C1 segment of cervical spinal cord (tissue), 14 donors: ENCODE results near the gene CFAP107.

Experiments
- DNase-seq, 14 donors: peaks; one replicate each; lab custom pipeline; 2025; lab: John Stamatoyannopoulos, UW

The CFAP107 gene

DNA sequence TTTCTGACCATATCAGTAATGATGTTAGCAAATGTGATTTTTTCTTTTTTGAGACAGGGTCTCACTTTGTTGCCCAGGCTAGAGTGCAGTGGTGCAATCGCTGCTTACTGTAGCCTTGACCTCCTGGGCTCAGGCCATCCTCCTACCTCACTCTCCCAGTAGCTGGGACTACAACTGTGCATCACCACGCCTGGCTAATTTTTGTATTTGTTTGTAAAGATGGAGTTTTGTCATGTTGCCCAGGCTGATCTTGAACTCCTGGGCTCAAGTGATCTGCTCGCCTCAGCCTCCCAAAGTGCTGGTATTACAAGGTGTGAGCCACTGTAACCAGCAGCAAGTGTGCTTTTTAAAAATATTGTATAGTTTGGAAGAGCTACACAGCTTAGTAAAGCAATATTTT lies 4.1 kb upstream of the CFAP107 start:
- DNase-seq, result no peak

DNA sequence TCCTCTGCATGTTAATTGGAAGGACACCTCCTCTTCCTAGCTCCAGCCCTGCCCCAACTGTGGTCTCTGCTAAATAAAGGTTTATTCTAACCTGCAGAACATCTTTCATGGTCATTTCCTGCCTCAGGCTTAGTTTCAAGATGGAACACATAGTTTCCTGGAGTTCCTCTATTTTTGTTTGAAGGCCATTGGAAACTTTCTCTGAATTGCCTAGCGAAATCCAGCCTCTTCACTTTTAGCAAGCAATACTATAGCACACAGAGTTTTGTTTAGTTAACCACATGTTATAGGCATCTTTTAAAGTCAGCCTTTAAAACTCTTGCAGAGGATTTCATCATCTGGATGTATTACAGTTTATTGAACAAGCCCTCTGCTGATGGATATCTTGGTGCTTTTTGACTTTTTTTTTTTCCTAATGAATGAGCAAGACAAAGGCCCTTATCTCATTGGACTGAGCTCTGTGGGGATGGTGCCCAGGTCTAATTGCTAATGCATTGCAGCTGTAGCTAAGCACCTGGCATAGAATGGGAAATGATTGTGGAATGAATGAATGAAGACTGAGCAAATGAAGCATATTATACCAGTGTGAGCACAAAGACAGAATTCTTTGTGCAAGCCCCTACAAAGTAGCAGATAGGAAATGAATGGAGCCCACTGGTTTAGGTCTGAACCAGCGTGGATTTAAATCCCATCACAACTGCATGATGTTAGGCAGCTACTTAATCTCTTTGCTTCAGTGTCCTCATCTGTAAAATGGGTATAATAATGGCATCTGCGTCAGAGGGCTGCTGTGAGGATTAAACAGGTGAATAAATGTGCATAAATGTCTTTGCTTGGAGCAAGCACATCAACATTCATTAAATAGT lies 641 bp upstream of the CFAP107 start:
- no peak for DNase-seq

DNA sequence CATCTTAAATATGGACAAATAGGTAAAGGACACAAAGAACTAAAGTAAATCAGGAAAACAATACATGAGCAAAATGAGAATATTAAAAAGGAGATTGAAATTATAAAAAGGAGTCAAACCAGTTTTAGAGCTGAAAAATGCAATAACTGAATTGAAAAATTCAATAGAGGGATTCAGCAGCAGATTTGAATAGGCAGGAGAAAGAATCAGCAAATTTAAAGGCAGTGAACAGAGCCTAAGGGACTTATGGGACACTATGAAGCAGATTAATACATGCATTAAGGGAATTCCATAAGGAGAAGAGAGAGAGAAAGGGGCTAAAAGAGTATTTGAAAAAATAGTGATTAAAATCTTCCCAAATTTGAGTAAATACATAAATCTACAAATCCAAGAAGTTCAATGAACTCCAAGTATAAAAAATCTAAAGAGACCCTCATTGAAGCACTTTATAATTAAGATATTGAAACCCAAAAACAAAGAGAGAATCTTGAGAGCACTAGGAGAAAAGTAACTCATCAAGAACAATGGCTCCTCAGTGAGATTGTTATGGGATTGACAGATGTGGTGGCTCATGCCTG lies 2.9 kb downstream of the CFAP107 start:
- no peak for DNase-seq

DNA sequence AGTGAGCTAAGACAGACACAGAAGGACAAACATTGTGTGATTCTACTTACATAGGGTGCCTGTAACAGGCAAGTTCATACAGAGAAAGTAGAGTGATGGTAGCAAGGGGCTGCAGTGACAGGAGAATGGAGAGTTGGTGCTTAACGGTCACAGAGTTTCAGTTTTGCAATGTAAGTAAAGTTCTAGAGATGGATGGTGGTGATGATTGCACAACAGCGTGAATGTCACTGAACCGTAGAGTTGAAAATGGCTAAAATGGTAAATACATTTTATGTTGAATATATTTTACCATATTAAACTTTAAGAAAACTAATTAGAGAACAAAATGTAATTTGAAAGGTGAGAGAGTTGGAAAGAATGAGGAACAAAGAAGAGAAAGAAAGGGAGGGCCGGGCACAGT lies 8.7 kb downstream of the CFAP107 start:
- DNase-seq, result no peak

DNA sequence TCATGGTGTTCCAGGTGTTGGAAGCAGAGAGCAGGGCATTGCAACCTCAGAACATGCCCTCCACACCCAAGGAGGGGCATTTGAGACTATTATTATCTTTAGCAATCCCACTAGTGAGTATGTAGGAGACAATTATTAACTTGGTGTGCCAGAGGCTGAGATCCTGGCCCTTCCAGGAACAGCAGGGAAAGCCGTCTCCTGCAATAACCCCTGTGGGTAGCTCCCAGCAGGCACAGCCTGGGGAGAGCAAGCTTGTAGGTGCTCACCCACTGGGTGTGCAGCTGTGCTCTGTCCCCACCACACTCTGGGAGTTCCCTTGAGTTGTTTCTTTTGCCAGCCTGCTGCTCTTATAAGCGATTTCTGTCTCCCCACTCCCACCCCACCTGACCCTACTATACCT lies 10.3 kb downstream of the CFAP107 start:
- DNase-seq, result no peak

DNA sequence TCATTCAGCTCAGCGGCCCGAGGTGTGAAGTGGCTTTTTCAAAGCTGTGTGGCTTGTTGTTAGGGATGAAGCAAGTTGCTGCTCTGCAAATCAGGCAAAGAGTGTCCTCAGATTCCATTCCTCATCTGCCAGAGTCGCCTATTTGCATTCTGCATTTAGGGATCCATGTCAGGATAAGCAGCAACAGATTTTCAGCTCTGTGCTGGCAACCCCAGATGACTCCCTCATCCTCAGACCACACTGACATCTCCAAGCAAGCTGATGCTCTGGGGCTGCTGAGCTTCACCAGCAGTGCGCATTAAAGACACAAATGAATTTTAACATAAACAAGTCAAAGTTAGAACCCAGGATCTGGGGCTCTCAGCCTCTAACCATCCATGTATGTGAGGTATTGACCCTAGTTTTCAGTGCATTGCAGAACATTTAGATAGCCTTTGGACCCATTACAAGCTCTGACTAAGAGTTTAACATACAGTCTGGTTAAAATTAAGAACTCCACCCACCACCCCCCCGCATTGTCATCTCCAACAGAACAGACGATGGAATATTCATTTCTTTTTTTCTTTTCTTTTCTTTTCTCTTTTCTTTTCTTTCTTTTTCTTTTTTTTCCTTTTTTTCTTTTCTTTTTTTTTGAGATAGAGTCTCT lies 10.9 kb downstream of the CFAP107 start:
- no peak for DNase-seq

DNA sequence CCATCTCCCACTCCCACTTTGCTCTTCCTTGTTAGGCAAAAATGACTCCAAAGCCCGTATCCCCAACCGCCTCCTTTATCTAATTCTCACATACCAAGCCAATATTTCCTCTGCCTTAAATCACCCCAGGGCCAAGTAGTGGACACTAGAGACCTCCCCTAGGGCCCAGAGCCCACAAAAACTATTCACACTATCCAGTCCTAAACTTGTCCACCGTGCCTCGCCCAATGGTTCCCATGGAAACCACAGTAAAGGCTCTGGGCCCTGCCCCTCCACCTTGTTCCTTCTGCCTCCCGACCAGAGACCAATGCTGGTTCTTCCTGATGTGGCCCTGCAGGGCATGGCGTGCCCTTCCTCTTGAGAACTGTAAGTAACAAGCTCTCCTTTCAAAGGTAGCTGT lies 11.8 kb downstream of the CFAP107 start:
- no peak for DNase-seq

DNA sequence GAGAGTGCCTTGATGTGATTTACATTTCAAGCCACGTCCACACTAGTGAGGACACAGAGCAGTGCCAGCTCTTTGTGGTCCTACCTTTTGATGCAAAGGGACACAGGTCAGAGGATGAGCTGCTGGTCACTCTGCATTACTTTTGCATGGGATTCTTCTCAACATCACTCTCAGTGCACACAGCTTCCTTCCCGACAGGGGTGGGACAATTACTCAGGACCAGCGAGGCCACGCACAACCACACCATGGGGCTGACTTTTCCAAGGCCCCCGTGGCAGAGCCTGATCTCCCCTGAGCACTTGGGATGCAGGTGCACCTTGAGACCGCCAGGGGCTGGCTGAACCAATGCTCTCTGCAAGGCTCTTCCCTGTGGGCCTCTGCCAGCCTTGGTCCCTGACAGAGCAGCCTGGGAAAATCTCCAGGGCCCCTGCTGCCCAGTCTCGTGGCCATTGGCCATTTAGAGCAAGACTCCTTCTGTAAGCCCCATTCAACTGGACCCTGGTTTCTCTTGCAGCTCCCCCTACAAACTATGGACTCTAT lies 14.3 kb downstream of the CFAP107 start:
- no peak for DNase-seq

DNA sequence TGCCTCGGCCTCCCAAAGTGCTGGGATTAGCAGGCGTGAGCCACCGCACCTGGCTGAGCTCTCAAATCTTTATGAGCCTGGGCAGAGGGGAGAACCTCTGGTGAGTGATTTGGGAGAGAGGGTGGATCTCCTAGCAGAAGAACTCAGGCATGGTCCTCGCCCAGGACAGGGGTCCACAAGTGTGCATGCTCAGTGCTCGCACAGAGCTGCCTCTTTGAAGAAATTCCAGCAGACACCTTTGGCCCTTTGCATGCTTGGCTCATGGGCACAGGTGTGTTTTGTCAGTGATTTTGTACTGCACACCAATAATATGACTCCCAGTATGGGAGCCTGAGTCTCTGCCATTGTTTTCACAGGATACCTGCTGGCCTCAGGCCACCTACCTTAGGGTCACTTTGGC lies 15.8 kb downstream of the CFAP107 start:
- no peak for DNase-seq

DNA sequence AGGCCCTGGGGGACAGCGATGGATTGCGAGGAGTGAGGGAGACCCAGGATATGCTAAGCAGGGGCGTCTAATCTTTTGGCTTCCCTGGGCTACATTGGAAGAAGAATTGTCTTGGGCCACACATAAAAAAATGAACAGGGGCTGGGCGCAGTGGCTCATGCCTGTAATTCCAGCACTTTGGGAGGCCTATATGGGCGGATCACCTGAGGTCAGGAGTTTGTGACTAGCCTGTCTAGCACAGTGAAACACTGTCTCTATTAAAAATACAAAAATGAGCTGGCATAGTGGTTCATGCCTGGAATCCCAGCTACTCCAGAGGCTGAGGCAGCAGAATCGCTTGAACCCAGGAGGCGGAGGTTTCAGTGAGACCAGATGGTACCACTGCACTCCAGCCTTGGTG lies 16.8 kb downstream of the CFAP107 start:
- no peak for DNase-seq

DNA sequence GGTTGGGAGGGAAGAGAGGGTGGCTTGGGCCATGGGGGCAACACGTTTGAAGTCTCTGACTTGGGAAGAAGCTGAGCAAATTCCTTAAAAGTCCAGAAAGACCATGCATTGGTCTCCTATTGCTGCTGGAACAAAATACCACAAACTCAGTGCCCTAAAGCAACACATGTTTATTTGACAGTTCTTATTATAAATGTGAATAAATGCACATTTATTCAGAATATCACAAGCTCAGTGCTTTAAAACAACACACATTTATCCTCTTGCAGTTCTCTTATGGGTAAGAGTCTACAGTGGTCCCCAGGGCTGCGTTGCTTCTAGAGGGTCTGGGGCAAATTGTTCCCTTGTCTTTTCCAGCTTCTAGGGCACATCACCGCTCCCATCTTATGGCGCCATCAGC lies 17.5 kb downstream of the CFAP107 start:
- DNase-seq, result no peak

DNA sequence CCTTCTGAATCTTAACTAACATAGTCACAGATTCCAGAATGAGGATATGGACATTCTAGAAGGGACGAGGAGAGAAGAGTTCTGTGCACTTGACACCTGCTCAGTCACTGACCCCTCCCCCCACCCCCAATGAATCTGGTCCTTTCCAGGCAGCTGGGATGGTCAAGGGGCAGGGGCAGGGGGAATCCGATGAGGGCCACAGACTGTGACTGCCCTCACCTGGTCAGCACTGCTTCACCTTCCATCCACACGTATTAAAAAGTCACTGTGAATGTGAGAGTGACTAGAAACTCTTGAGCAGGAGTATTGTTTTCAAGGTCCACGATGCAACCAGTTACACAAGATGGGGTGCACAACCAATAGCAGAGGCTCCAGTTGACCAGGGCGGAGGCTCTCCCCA lies 18.0 kb downstream of the CFAP107 start:
- DNase-seq, result no peak

DNA sequence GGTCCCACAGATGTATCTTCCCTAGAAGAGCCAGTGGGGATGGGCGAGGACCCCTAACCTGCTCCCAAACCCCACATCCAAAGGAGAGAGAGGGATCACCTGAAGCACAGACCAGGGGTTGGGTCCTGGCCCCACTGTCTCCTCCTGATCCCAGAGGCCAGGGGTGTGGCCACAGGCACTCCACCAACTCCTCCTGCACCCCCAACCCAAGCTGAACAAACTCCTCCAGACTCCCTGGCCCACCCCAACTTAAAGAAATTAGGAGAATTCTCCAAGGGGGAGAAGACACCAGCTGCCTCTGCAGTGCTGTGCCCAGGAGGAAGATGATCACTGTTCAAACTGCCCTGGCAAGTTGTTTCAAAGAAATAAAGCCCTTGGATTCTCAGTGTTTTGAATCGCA lies 23.0 kb downstream of the CFAP107 start:
- DNase-seq, result no peak

DNA sequence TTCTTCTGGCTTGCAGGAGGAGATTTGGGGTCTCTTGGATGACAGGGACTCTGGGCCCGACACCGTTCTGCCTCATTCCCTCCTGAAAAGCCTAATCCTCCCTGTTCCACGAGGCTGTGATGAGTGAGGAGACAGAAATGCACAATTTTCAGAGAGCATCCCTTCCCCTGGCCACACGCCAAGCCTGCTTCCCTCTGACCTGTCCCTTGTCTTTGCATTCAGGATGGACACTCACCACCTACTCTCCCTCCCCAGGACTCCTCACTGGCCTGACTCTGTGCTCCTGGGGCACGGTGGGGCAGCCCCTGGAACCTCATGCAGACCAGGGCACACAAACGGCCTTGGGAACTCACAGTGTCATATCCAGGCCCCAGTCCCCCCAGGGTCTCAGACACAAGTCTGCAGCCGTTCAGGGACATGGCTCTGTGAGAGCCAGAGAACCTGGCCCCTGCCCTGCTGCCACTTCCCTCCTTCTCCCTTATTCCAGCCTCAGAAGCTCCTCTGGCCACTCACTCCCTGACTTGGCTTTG lies 24.0 kb downstream of the CFAP107 start:
- no peak for DNase-seq

DNA sequence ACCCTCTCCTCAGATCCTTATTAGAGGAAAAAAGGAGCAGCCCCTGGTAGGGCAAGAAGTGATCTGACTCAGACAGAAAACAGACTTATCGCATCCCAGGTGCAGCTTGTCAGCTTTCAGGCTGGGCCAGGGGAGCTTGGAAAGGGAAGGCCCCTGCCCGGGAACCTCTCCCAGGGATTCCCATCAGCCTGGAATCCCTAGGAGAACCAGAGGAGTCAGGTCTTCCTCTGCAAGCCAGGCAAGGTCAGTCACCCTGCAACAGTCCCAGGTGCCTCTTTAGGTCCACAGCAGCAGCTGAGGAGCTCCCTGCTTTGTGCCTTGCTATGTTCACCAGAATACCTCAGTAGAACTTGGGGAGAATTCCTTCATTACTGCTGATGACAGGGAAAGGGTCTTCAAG lies 24.6 kb downstream of the CFAP107 start:
- no peak for DNase-seq

DNA sequence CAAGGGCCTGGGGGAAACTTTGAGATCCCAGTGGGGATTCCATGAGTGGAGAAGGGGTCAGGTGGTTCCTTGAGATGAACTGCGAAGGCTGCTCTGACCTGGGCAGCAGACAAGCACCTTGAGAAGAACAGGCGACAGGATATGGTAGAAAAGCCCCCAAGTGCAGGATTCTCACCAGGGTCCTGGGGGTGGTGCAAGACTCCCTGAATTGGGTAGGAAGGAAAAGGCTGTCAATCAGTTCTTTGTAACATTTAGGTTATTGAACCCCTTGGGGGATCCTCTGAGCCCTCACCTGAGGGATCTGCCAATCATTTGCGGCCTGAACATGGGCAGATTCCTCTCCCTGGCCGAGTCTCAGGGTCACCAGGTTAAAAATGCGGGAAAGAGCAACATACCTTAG lies 25.2 kb downstream of the CFAP107 start:
- no peak for DNase-seq

DNA sequence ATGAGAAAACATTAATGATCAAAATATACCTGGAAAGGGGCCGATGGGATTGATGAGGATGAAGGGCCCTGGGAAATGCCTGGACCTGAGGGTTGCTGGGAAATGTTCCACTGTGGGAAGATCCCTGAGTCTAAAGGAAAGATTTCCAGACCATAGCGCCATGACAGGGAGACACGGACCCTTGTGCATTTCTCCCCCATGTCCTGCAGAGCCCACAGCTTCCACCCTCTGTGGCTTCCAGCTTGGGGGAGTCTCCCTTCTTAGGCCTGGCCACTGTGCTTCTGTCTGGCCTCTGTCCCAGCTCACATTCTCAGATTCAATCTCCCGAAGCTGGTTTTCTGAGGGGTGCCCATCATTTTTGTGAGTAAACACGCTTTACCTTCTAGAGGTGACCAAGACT lies 26.5 kb downstream of the CFAP107 start:
- DNase-seq, result no peak

DNA sequence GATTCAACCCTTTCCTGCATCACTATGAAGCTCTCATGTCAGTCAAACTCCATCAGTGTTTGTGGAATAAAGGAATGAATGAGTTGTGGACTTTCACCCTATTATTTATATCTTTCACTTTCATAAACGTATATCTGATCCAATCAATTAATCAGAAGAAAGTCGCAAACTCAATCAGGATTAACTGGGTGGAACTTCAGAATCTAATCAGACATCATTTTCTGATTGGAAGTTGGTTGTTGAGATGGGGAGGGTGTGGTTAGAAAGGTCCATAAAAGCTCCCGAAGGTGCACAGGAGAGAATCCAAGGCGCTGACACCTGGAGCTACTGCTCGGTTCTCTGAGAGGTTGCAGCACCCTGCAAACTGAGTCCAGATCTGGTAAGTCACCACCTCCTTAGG lies 27.4 kb downstream of the CFAP107 start, which contains the start of gene PRAMEF12:
TSS of gene PRAMEF12 (plus strand) at position 301 of the 400 bp plus-strand sequence. CDS start 1,130 bp downstream, outside the sequence.
- no peak for DNase-seq

DNA sequence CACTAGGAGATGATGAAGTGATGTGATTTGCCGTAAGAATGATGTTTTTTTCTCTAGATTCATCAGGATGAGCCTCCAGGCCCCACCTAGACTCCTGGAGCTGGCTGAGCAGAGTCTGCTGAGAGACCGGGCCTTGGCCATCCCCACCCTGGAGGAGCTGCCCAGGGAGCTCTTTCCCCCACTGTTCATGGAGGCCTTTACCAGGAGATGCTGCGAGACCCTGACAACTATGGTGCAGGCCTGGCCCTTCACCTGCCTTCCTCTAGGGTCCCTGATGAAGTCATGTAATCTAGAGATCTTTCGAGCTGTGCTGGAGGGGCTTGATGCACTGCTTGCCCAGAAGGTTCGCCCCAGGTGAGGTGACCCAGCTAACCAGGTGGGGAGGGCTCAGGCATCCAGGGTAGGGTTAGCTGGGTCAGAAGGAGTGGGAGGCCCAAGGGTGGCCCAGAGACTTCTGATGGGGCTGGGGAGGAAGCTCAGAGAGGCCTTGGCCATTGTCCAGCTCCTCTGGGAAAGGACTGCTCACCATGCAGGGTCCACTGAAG lies 28.9 kb downstream of the CFAP107 start:
- DNase-seq, result no peak

DNA sequence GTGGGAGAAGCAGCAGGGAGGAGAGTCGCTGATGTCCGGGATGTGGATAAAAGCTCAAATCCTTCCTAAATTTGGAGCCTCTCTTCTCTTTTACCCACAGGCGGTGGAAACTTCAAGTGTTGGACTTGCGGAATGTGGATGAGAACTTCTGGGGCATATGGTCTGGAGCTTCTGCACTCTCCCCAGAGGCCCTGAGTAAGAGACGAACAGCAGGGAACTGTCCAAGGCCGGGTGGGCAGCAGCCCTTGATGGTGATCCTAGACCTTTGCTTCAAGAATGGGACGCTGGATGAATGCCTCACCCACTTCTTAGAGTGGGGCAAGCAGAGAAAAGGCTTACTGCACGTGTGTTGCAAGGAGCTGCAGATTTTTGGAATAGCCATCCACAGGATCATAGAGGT lies 29.4 kb downstream of the CFAP107 start:
- no peak for DNase-seq

DNA sequence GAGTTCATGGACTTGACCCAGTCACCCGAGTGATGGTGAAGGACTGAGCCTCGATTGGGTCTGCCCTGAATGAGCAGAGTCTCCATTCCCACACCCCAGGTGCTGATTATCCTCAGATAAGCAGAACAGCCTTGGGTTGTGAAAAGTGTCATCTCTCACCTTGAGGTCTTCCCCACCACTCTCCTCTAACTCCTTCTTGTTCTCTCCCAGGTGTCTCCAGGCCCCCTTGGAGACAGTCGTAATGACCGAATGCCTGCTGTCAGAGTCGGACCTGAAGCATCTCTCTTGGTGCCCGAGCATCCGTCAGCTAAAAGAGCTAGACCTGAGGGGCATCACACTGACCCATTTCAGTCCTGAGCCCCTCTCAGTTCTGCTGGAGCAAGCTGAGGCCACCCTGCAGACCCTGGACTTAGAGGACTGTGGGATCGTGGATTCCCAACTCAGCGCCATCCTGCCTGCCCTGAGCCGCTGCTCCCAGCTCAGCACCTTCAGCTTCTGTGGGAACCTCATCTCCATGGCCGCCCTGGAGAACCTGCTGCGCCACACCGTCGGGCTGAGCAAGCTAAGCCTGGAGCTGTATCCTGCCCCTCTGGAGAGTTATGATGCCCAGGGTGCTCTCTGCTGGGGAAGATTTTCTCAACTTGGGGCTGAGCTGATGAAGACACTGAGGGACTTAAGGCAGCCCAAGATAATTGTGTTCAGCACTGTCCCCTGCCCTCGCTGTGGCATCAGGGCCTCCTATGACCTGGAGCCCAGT lies 31.0 kb downstream of the CFAP107 start:
- DNase-seq, result no peak
